Measurements from ENCODE around the gene RDH12.

The RDH12 gene

GRCh38 chr14:67764496-67764895 is 62.8 kb downstream of the RDH12 start:
- H3K9me3 ChIP-seq (ENCODE audit: low read depth, low read length), result no peaks in the 10 kb centered on the region
- no peak for DNase-seq (ENCODE audit: low read depth, low spot score)
- H3K4me3 ChIP-seq, result no peak overlapping the region
- H3K9ac ChIP-seq (ENCODE audit: insufficient read length), result no peak overlapping the region
- peaks cover 42% of the 10 kb centered on the region for H3K36me3 ChIP-seq (ENCODE audit: insufficient read depth, low read length)
- no peak overlapping the region for H3K27ac ChIP-seq
- TF ChIP-seq POLR2AphosphoS5 (IDR thresholded peaks at IDR 0.05; ENCODE audit: borderline replicate concordance, low read depth, low read length) (no peak), EZH2 (IDR thresholded peaks at IDR 0.05) (no peak), FOXP2 (optimal IDR thresholded peaks at IDR 0.05; ENCODE audit: control extremely low read depth, extremely low read length, insufficient read depth) (no peak)

DNA sequence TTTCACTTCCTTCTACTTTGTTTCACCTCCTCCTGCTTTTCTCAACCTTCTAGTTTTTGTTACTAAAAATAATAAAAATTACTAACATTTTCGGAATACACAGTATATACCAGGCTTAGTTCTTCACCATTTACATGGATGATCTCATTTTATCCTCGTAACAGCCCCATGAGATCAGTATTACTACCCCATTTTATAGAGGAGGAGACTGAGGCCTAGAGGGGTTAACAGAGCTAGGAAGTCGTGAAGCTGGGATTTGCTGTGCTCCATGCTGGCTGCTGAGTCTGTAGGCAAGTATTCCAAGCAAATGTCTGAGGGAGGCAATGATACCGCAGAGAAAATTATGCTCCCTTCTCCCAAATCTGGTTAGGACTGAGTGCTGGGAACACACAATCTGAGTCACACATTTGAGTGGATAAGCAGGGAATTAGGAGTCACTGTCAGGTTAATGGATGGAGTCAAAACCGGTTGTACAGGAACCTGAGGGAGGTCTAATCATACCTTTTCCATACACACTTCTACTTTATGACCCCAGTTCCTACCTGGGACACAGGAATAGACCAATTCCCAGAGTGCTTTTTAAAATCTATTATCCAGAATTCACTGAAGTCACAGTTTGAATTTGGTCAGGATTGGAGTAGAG is 63.6 kb downstream of the RDH12 start:
- no peak overlapping the region for H3K4me3 ChIP-seq
- TF ChIP-seq FOXP2 (optimal IDR thresholded peaks at IDR 0.05; ENCODE audit: control extremely low read depth, extremely low read length, insufficient read depth), result no peak
- TF ChIP-seq EZH2 (IDR thresholded peaks at IDR 0.05), result no peak
- no peak for TF ChIP-seq POLR2AphosphoS5 (IDR thresholded peaks at IDR 0.05; ENCODE audit: borderline replicate concordance, low read depth, low read length)
- no peak overlapping the region for H3K9ac ChIP-seq (ENCODE audit: insufficient read length)
- no peak overlapping the region for H3K27ac ChIP-seq
- DNase-seq (ENCODE audit: low read depth, low spot score), result no peak
- H3K9me3 ChIP-seq (ENCODE audit: low read depth, low read length), result no peaks in the 10 kb centered on the region
- peaks cover 45% of the 10 kb centered on the region for H3K36me3 ChIP-seq (ENCODE audit: insufficient read depth, low read length)

DNA sequence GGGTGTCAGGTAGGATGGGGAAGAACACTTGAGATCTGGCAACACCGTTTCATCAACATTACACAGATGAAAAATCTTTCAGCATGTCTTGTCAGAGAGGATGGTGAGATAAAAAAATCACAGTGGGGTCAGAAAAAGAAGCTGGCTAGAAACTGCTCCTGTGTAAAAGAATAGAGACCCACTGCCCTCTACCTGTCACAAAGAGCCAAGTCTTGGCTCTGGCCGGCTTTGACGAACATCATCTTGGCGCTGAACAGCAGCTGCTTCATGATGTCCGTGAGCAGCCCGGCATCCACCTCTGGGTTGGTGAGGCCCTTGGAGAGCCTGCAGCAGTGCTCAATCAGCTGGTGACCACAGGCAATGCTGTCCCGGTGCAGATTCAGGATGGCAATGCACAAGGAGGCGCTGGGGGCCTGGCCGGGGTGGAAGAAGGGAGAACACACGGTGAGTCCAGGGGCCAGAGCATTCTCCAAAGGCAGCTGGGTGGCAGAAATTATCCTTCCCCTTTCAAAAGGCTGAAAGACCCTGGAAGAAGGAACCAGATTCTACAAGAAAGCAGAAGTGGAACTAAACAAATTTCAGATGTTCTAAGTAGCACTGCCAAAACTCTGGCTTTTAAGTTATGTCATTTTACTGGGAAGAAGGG is 64.5 kb downstream of the RDH12 start:
- no peak overlapping the region for H3K27ac ChIP-seq

DNA sequence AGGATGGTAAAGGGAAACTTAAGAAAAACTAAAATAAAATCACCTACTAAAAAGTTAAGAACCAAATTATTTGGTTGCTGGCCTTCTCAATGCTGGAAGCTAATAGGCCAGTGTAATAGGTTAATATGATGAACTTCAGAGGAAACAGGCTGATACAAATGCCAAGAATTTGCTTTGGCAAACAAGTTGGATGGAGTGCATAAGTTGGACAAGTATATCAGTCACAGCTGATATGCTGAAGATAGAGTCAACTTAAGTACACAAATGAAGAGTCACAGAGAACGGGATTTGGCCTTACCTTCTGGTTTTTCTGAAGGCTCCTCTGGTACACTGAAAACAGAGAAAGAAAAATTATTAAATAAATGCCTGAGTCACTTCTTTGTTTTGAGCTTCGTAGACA is 66.5 kb downstream of the RDH12 start:
- Histone ChIP-seq H3K9ac (ENCODE audit: insufficient read length) (no peak overlapping the region), H3K9me3 (ENCODE audit: low read depth, low read length) (no peaks in the 10 kb centered on the region), H3K4me3 (no peak overlapping the region), H3K36me3 (ENCODE audit: insufficient read depth, low read length) (peaks cover 57% of the 10 kb centered on the region), H3K27ac (no peak overlapping the region)
- no peak for DNase-seq (ENCODE audit: low read depth, low spot score)
- TF ChIP-seq EZH2 (IDR thresholded peaks at IDR 0.05), result no peak
- no peak for TF ChIP-seq POLR2AphosphoS5 (IDR thresholded peaks at IDR 0.05; ENCODE audit: borderline replicate concordance, low read depth, low read length)
- TF ChIP-seq FOXP2 (optimal IDR thresholded peaks at IDR 0.05; ENCODE audit: control extremely low read depth, extremely low read length, insufficient read depth), result no peak

More for the DNA sequence above, 64.5 kb downstream of the RDH12 start:
- Histone ChIP-seq H3K4me3 (no peak overlapping the region), H3K9me3 (ENCODE audit: low read depth, low read length) (no peaks in the 10 kb centered on the region), H3K9ac (ENCODE audit: insufficient read length) (no peak overlapping the region), H3K36me3 (ENCODE audit: insufficient read depth, low read length) (peaks cover 48% of the 10 kb centered on the region)
- TF ChIP-seq EZH2 (IDR thresholded peaks at IDR 0.05), result no peak
- no peak for TF ChIP-seq POLR2AphosphoS5 (IDR thresholded peaks at IDR 0.05; ENCODE audit: borderline replicate concordance, low read depth, low read length)
- TF ChIP-seq FOXP2 (optimal IDR thresholded peaks at IDR 0.05; ENCODE audit: control extremely low read depth, extremely low read length, insufficient read depth), result no peak
- no peak for DNase-seq (ENCODE audit: low read depth, low spot score)

DNA sequence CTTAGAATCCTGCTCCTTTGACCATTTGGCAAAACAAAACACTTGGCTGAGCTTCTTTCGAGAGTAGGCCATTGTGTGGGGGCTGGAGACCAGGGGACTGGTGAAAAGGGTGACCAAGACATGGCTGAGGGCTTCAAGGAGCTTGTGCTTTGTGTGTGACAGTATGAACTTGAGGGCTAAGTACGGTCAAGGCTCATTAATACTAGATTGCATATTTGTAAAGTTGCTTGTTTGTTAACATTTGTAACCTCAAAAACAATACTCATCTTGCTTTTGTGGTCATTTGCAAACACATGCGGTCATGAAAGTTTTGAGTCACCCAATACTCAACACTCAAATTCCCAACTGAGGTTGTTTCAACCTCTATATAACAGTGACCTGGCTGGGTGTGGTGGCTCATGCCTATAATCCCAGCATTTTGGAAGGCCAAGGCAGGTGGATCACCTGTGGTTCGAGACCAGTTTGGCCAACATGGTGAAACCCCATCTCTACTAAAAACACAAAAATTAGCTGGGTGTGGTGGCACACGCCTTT is 72.2 kb downstream of the RDH12 start:
- H3K9ac ChIP-seq (ENCODE audit: insufficient read length), result no peak overlapping the region
- DNase-seq (ENCODE audit: low read depth, low spot score), result no peak
- H3K36me3 ChIP-seq (ENCODE audit: insufficient read depth, low read length), result peaks cover 75% of the 10 kb centered on the region
- H3K4me3 ChIP-seq, result no peak overlapping the region
- TF ChIP-seq POLR2AphosphoS5 (IDR thresholded peaks at IDR 0.05; ENCODE audit: borderline replicate concordance, low read depth, low read length), result no peak
- TF ChIP-seq FOXP2 (optimal IDR thresholded peaks at IDR 0.05; ENCODE audit: control extremely low read depth, extremely low read length, insufficient read depth), result no peak
- no peak for TF ChIP-seq EZH2 (IDR thresholded peaks at IDR 0.05)
- H3K9me3 ChIP-seq (ENCODE audit: low read depth, low read length), result no peaks in the 10 kb centered on the region
- no peak overlapping the region for H3K27ac ChIP-seq

- H3K36me3 ChIP-seq (ENCODE audit: insufficient read depth, low read length), result peaks cover 62% of the 10 kb centered on the region
- TF ChIP-seq EZH2 (IDR thresholded peaks at IDR 0.05) (no peak), FOXP2 (optimal IDR thresholded peaks at IDR 0.05; ENCODE audit: control extremely low read depth, extremely low read length, insufficient read depth) (no peak), POLR2AphosphoS5 (IDR thresholded peaks at IDR 0.05; ENCODE audit: borderline replicate concordance, low read depth, low read length) (no peak)
Measured at GRCh38 chr14:67776653-67777322, 75.1 kb downstream of the RDH12 start.

DNA sequence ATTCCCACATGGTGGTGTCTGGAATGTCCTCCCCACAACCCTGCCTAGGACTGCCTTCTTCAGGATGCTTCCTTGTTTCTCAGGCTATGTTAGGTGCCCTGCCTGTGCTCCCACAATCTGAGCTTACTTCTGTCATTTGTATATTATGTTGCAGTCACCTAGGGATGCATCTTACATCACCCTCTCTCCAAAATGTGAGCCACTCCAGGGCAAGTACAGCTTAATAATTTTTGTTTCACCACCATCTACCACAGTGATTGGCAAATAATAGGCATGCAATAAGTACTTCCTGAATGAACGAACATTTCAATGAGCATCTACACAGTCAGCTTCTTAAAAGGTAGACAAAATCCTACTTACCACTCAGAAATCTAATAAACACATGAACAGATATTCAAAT is 77.1 kb downstream of the RDH12 start:
- peaks cover 73% of the 10 kb centered on the region for H3K36me3 ChIP-seq (ENCODE audit: insufficient read depth, low read length)

More at GRCh38 chr14:67776653-67777322, 75.1 kb downstream of the RDH12 start:
- Histone ChIP-seq H3K4me3 (no peak overlapping the region), H3K27ac (no peak overlapping the region), H3K9ac (ENCODE audit: insufficient read length) (no peak overlapping the region), H3K9me3 (ENCODE audit: low read depth, low read length) (no peaks in the 10 kb centered on the region)
- no peak for DNase-seq (ENCODE audit: low read depth, low spot score)

GRCh38 chr14:67782090-67782489 is 80.4 kb downstream of the RDH12 start:
- Histone ChIP-seq H3K36me3 (ENCODE audit: insufficient read depth, low read length) (peaks cover 63% of the 10 kb centered on the region), H3K4me3 (no peak overlapping the region), H3K27ac (no peak overlapping the region), H3K9me3 (ENCODE audit: low read depth, low read length) (no peaks in the 10 kb centered on the region), H3K9ac (ENCODE audit: insufficient read length) (no peak overlapping the region)
- DNase-seq (ENCODE audit: low read depth, low spot score), result no peak
- TF ChIP-seq FOXP2 (optimal IDR thresholded peaks at IDR 0.05; ENCODE audit: control extremely low read depth, extremely low read length, insufficient read depth) (no peak), POLR2AphosphoS5 (IDR thresholded peaks at IDR 0.05; ENCODE audit: borderline replicate concordance, low read depth, low read length) (no peak), EZH2 (IDR thresholded peaks at IDR 0.05) (no peak)

More for the DNA sequence above, 77.1 kb downstream of the RDH12 start:
- H3K9me3 ChIP-seq (ENCODE audit: low read depth, low read length), result no peaks in the 10 kb centered on the region
- H3K27ac ChIP-seq, result no peak overlapping the region
- TF ChIP-seq FOXP2 (optimal IDR thresholded peaks at IDR 0.05; ENCODE audit: control extremely low read depth, extremely low read length, insufficient read depth) (no peak), POLR2AphosphoS5 (IDR thresholded peaks at IDR 0.05; ENCODE audit: borderline replicate concordance, low read depth, low read length) (no peak), EZH2 (IDR thresholded peaks at IDR 0.05) (no peak)
- no peak for DNase-seq (ENCODE audit: low read depth, low spot score)
- no peak overlapping the region for H3K4me3 ChIP-seq
- no peak overlapping the region for H3K9ac ChIP-seq (ENCODE audit: insufficient read length)
